GM19043 (cell line): ENCODE results near the gene DPH3.

ENCODE experiments used
- ATAC-seq: cut with Tn5 transposase; IDR thresholded peaks from one replicate; pipeline ENCODE4 v1.9.1; 2021; ENCODE audit warnings: low read depth; ENCODE audit not compliant: unreplicated experiment

DPH3 gene

DNA sequence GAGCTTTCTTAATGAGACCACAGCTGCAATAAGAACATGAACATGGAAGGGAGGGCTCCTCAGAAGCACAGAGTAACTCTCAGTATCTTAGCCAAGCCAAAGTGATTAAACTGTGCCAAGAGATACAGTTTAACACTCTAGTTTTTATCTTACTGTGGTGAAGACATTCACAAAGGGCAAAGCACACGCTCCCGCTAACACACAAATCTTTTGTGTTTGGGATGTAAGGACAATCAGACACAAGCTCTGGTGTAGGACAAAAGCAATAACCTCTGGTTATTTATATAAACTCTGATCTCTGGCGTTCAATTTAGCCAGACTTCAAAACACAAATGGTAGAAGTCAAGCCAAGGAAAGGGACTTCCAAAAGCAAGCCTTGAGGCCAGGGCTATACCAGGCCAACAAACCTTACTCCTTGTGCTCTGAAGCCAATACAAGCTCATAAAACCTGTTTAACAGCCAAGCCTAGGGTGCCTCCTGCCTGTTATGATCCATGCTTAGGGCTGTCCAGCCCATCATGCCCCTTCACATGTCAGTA is 27.8 kb downstream of the DPH3 start:
- no peak for ATAC-seq

DNA sequence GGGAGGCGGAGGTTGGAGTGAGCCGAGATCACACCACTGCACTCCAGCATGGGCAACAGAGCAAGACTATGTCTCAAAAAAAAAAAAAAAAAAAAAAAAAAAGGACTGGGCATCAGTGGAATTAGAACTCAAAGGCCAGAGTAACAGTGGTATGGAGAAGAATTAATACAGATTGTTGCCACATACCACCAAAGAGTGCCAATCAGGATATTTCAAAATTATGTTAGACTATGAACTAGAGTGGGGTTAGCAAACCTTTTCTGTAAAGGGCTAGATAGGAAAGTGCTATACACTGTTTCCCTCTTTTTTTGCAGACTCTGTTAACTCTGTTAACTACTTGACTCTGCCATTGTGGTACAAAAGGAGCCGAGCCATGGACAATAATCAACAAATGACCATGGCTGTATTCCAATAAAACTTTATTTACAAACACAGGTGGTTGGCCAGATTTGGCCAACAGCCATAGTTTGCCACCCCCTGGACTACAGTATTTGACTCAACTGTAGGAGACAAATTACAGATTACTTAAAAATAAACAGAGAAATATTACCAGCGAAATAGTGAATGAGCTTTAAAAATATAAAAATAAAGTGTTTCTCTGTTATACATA is 28.6 kb downstream of the DPH3 start:
- no peak for ATAC-seq

DNA sequence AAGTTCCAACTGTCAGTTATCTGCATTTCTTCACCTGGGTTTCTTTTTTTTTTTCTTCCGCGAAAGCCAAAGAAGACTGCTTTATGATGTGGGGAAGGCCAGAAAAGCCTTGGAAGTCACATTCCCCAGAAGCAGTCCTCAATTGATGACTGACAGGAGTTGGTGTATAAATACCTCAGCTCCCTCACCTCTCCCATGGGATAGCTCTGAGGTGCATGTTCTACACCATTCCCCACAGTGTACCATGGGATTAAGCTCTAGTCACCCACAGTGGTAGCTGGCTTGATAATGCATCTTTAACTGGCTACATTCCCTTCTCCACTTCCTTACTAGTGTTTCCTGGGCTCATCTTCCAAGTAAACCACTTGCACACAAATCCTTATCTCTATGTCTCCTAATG is 30.5 kb downstream of the DPH3 start:
- ATAC-seq: no peak

DNA sequence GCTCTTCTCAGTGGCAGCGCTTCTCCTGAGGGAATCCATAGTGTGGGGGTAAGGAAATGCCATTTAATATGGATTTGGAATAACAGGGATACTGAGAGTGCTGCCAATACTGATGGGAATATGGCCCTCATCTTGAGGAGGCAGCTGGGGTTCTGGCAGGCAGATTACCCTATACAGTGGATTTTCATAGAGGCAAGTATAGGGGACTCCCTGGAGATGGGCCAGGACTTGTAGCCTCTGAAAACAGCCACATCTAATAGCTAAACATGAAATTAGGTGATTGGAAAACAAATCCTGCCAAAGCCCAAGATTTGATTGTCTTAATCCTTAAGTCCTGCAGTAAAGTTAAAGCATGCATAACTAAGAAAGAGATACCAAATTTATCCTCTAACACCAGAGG is 30.9 kb downstream of the DPH3 start:
- ATAC-seq: no peak

DNA sequence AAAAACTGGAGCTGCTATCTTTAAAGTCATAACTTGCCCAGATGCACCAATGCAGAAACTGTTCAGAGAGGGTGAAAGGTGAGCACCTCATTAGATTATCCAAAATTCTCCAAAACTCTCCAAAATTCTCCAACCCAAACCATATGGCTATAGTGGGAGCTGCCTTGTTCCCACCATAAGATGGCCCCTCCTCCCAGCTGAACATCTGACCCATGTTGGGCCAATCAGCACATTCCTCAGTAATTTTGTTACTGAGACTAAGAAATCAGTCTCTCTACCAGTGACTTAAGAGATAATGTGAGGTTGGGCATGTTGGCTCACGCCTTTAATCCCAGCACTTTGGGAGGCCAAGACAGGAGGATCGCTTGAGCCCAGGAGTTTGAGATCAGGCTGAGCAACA is 32.8 kb downstream of the DPH3 start:
- ATAC-seq: no peak

DNA sequence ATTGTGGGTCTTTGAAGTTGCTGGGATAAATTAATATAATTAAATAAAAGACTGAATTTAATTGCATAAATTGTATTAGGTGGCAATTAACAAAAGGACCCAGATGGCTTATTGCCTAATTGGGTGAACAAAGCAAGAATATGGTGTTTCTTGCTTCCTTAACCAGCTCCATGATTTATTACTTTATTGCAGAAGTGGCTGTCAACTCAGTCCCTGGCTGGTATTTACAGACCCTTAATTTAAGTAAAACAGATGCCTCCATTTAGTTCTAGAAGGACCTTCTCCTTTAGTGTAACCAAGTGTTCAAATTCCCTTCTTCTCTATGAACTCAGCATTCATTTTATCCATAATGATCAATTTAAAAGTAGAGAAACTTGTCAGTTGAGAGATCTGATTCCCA is 35.1 kb downstream of the DPH3 start:
- no peak for ATAC-seq

DNA sequence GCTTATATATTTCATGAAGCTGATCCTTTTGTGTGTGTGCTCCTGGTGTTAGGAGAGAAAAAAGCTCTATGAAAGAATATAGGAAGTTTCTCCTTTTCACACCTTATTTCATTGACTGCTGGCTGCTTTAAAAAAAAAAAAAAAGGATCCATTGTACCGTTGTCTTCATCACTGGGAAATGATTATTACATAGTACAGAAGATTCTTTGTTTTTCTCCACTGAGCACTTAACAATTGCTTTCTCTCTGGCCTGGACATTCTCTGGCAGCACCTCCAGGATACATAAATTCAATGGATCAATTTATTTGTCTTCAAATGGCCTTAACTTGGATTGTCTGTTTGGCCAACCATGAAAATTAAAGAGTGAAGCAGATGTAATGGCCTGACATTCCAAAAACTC is 37.2 kb downstream of the DPH3 start:
- no peak for ATAC-seq

DNA sequence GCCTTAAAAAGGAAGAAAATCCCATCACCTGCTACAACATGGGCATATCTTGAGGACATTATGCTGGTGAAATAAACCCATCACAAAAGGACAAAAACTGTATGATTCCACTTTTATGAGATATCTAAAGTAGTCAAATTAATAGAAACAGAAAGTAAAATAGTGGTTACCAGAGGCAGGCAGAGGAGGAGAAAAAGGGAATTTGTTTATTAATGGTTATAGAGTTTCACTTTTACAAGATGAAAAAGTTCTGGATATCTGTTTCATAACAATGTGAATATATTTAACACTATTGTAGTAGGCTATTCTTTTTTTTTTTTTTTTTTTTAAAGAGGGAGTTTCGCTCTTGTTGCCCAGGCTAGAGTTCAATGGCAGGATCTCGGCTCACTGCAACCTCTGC is 40.4 kb downstream of the DPH3 start:
- ATAC-seq: no peak

DNA sequence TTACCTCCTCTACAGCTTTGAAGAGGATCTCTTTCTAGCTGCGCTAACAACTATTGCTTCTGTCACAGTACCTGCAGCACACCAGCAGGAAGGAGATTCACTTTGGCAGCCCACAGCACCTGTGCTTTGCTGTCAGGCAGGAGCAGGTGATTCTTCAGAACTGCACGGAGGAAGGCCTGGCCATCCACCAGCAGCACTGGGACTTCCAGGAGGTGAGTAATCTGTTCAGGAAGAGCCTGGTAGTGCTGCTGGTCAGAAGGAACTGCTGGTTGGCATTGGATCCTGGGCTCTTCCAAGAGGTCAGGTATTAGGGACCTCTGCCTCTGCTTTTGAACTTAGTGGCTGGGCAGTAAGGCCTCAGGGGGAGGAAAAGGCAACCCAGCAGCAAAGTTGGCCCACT is 42.2 kb downstream of the DPH3 start:
- ATAC-seq: no peak

DNA sequence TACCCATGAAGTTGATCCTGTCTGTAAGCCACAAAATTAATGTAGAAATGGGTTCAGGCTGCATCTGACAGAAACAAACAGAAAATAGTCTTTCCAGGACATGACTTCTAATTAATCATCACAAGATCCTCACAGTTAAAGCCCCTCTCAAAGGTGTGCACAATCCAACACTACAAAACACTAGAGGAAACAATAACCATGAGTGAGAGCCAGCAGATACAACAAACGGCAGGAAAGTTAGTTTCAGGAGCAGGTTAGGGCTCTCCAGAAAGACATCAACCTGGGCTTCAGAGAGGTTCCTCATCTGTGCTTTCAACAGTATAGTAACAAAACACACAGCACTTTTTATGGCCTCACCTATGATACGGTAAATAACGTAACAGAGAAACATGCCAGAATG is 42.8 kb downstream of the DPH3 start:
- no peak for ATAC-seq

DNA sequence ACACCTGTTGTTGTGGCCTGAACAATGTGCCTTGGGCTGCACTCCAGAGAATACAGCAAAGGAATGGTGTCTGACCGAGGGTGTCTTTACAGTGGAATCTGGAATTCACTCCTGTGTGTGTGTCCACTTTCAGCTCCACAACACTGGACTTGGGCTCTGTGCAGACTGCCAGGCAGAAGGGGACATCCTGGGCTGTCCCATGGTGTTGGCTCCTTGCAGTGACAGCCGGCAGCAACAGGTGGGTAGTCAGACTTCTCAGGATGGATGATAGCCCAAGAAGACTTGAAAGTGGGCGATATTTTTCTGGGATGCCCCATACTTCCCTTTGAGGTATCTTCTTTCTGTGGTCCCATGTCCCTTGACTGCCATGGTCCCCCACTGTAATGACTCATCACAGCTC is 45.0 kb downstream of the DPH3 start:
- ATAC-seq: no peak

DNA sequence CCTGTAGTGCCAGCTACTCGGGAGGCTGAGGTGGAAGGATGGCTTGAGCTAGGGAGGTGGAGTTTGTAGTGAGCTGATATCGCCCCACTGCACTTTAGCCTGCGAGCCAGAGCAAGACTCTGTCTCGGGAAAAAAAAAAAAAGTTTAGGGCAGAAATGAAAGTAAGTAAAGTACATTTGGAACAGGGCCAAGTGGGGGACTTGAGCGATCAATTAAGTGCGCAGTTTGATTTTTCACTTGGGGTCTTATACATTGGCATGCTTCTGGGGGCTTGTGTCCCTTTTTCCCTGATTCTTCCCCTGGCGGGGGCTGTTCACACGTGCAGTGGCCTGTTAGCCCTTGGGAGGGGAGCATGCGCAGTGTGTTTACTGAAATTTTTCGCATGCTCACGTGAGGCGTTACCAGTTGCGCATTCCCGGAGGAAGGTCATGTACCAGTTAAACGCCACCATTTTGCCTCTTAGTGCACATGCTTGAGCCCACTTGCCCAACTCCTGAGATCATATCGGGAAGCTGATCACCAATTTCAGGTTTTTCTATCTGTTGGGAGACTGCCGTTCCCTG is 48.3 kb downstream of the DPH3 start:
- no peak for ATAC-seq

DNA sequence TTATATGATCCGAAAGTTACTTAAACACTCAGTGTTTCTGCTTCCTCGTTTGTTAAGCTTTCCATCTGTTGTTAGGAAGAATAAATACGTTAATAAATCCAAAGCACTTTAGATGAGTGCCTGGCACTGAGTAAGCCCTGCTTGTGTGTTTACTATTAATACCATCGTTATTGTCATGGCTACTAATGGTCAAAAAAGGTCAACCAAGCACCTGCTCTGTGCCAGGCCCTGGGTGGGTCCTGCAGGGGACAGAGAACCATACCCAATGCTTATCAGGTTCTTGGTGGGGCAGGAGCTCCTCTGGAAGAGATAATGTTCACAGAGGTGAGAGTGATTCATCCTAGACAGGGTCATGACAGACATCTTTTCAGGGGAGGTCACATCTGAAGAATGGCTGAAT is 50.4 kb downstream of the DPH3 start:
- ATAC-seq: no peak

DNA sequence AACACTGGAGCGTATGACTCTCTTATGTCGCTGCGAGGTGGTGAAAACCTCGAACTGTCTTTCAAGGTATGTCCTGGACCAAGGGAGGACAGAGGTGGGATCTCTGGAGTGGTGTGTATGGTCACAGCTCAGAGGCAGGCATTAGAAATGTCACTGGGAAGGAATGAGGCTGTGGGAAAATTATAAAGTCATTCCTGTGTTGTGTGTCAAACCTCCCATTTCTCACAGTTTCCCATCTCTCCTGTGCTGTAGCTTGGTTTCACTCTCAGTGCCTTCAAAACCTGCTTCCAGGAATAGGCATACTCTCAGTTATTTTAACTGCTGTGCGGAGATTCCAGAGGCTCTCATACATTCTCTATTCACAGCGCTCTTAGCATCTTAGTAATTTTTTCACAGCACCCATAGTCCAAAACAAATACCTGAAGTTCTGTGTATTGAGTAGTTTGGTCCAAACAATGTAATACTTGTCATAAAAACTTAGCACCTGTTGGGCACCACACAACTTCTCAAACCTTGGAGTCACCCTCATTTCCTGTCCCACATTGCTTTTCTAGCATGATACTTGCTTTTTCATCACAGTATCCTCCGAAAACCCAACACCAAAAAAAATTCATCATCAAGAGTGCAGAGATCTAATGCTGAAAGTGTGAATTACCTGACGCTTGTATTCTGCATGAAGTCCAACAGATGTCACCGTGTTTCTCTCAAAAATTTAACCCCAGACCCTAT is 53.4 kb downstream of the DPH3 start:
- no peak for ATAC-seq
